GM11168 (cell line): Measurements from ENCODE around the gene DISP2.

Experiments used
- in situ Hi-C: fragments of 300-500 bp; cut with MboI; formaldehyde crosslinking; loops from one replicate; pipeline ENCODE4 v1.12.0; 2022; ENCODE audit warnings: low sequenced_read_pairs; ENCODE audit not compliant: unreplicated experiment

Gene DISP2

DNA sequence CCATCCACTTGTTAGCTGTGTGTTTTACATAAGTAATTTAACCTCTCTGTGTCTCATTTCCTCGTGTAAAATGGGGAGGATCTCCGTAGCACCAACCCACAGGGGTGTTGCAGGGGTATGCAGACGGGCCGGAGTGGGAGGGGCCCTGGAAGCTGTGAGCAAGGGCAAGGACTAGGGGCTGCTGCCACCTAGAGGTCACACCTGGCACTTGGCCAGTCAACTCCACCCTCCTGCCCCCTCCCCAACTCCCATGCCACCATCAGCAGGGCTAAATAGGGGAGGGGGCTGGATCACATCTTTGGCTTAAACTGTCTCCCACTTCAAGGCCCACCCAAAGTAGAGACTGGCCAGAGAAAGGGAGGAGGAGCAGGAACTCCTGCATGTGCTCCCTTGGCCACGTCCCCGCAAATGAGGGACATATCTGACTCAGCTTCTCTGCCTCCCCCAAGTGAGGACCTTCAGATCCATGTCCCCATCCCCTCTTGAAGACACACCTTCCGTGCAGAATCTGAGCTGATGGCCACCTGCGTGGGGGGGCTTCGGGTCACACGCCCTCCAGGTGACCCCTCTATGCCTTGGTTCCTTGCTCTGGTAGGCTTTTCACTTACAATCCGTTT, 19.9 kb upstream of the DISP2 start:
- in situ Hi-C loops, result loop anchor here (25.0 kb wide), 1 partner anchor 424 kb away; the partner anchor contains the start of genes C15orf62, GCHFR and RMDN3

DNA sequence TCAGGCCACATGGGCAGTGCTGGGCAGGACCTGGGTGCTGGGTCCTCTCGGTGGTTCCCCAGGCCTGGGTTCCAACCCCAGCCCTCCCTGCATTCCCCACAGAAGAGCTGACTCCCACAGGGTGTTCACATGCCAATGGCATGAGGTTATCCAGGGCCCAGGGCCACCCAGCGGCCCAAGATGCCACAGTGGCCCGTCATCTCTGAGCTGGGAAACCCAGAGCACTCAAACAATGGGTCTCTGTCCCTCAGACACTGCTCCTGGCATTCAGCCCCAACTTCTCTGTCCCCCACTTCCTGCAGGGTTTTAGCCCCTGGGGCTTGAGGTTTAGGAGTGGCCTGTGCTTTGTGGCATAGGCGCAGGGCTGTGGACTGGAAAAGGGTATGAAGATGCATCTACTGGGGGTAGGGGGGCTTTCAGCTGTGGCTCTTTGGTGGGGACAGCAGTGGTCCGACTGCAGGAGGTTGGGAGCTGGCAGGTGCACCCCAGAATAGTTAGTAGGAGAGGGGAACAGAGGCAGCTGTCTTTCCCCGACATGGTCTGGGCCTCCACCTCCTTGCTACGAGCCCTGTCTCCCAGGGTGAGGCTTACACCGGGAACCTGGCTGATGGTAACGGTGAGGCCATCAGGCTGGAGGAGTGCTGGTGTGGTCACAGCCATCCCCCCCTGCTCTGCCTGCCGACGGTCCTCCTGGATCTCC, 18.9 kb upstream of the DISP2 start:
- in situ Hi-C loops, result loop anchor here (25.0 kb wide), 1 partner anchor 423 kb away; the partner anchor contains the start of genes C15orf62, GCHFR and RMDN3

DNA sequence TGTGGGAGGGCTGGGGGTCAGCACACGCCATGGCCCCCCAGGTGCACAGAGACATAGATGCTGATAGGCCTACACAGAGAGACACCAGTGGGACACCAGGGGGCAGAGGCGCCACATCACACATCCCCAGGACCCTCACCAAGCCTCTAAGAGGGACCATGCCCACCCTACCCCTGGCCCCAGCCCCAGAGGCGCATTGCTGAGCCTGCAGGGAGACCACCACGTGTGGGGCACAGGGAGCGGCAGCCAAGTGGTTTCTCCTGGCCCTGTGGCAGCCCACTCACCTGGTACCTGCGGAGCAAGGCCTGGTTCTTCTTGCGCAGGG, 18.4 kb upstream of the DISP2 start:
- in situ Hi-C loops, result loop anchor here (25.0 kb wide), 1 partner anchor 423 kb away; the partner anchor contains the start of genes C15orf62, GCHFR and RMDN3

DNA sequence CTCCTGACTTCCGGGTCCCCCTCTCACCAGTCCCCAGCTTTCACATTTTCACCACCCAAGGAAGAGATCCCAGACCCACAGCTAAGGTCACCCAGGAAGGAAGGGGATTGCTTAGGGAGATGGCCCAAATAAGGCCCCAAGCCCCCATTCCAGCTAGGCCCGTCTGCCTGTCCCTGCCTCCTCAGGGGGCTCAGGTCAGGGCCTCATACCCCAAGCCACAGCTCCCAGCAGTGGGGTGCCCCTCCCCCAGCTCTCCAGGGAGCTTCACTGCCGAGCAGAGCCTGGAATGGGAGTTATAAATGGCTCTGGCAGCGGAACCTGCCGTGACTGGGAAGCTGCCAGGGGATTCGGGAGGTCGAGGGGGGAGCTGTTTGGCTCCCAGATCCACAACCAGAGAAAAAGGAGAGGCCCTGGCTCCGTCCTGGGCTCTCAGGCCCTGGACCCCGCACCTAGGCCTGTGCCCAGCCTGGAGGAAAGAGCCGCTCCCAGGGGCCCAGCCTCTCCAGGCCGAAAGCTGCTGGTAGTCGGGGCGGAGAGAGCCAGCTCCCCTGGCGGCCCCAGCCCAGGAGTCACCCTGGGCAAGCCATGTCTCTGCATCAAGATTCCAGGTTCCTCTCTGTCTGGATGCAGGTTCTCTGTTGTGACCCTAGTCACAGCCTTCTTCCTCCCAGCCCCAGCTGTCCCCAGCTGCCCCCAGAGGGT, 17.8 kb upstream of the DISP2 start:
- in situ Hi-C loops, result loop anchor here (25.0 kb wide), 1 partner anchor 422 kb away; the partner anchor contains the start of genes C15orf62, GCHFR and RMDN3

DNA sequence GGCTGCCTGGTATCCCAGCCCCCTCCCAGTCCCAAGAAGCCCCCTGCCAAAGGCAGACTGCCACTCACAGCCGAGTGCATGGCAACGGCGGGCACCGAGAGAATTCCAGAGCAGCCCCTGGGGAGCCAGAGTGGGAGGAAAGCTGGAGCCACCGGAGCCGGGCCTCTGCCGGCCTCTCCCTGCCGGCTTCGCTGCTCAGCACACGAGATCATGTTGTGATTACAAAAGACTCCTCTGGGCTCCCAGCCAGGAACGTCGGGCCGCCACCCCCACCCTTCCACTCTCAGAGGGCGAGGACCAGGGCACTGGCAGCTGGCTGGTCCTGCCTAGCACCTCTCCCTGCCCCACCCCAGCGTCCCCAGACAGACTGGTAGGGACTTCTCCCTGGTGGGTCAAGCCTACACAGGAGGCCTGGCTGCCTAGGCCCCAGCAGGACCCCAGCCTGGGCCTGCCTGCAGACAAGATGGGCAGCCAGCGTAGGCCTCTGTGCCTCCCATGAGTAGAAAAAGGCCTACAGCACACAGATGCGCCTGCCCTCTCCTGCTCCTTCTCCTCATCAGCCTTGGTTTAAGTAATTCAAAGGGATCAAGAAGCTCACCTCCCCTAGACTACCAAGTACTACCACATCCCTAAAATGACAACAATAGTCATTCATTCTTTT, 17.1 kb upstream of the DISP2 start, which contains the start of gene CCDC9B:
Gene CCDC9B (minus strand): TSS at position 200 of the 661 bp plus-strand sequence. CDS start 120 bp downstream, at position 80.
- in situ Hi-C loops, result loop anchor here (25.0 kb wide), 1 partner anchor 421 kb away; the partner anchor contains the start of genes C15orf62, GCHFR and RMDN3

DNA sequence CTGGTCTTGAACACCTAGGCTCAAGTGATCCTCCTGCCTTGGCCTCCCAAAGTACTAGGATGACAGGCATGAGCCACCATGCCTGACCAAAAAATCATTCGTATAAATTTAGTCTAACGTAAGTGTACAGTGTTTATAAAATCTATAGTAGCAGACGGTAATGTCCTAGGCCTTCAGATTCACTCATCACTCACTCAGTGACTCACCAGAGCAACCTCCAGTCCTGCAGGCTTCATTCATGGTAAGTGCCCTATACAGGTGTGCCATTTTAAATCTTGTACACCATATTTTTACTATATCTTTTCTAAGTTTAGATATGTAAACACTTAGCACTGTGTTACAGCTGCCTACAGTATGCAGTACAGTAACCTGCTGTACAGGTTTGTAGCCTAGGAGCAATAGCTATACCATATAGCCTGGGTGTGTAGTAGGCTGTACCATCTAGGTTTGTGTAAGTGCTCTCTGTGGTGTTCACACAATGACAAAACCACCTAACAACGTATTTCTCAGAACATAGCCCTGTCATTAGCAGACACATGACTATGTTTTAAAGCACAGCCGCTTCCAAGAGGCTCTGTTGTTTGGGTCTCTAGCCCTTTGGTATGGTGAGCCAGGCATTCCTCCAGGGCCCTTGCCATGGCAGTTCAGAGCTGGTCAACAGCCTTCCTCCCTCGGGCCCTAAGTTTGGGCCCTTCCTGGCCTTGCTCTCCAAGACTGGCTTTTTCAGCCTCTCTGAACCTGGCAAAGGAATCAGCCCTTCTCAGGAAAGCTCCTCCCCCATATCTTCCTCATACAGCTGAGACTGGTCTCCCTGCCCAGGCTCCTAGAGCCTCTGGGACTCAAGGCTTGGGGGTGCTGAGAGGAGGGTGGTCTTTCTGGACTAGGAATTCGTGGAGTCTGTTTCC, 15.4 kb upstream of the DISP2 start:
- in situ Hi-C loops, result loop anchor here (25.0 kb wide), 1 partner anchor 420 kb away; the partner anchor contains the start of genes C15orf62, GCHFR and RMDN3

DNA sequence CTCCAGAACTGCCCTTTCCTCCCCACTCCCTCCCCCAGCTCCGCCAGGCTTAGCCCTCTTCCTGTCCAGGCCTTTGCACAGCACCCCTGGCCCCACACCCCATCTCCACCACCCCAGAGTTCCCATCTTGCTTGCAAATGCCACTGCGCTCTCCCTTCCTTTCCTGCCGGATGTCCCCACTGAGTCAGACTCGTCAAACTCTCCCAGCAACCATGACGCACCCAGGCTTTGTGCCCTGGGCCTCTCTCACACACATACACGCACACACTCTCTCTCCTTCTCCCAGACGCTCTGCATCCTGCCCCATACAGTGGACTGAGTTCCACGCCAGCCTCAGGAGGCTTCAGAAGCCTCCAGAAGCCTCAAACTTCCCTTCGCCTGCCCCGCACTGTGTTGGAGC, 14.5 kb upstream of the DISP2 start:
- in situ Hi-C loops, result loop anchor here (25.0 kb wide), 1 partner anchor 419 kb away; the partner anchor contains the start of genes C15orf62, GCHFR and RMDN3

DNA sequence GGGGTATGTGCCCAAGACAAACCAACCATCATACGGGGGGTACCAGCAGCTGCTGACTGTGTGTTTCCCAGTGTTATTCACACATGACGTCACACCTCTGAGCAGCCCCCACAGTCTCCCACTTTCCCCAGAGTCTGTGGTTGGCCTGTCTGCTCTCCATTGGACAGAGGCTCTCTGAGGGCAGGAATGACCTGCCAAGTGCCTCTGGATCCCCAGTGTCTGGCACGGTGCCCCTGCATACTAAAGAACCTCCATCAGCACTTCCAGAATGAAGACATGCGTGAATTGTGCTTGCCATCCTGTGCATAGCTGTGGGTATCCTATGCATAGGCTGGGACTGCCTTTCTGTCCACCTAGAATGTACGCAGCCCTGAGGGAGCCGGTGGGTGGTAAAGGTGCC, 13.8 kb upstream of the DISP2 start:
- in situ Hi-C loops, result loop anchor here (25.0 kb wide), 1 partner anchor 418 kb away; the partner anchor contains the start of genes C15orf62, GCHFR and RMDN3

DNA sequence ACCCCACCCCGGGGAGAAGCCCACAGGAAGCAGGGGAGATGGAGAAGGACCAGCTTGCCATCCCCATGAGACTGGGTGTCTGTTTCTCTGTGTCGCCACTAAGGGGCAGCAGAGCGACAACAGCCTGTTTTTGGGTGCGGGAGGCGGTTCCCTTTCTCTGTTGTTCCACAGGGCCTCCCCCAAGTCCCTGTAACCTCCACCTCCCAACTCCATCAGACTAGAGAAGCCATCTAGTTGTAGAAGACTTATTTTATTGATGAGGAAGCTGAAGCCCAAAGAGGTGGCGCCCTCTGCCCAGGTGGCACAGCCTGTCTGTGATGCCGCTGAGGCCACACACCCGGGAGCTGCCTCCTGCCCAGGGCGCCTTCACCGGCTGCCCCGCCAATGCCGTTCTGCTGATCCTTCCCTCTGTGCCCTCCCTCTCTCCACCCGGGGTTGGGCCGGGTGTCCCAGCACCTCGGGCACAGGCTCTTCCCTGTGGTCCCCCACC, 13.3 kb upstream of the DISP2 start:
- in situ Hi-C loops, result loop anchor here (25.0 kb wide), 1 partner anchor 418 kb away; the partner anchor contains the start of genes C15orf62, GCHFR and RMDN3

DNA sequence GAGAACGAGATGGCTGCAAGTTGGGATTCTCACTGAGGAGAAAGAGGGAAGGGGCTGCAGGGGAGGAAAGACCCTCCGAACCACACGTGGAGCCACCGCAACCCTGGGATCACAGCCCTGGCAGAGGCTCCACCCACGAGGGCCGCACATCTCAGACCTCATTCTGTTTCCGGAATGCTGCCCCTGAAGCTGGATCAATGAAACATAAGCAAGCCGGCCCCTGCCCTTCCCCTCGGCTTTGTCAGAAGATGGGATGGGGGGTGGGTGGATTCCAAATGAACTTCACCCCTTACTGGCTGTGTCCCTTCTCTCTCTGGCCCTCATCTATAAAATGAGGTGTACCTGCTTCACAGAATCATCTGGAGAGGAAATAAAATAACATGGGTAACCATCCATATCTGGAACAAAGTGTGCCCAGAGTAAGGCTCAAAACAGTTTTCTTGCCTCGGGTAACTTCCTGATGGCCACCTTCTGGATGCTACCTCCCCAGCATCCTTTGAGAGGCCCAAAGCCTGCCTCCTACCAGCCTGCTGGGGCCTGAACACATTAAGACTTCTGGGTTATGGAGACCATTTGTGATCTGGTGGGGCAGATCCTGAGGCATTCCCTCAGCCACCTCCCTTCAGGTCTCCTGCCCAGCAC, 12.7 kb upstream of the DISP2 start:
- in situ Hi-C loops, result loop anchor here (25.0 kb wide), 1 partner anchor 417 kb away; the partner anchor contains the start of genes C15orf62, GCHFR and RMDN3

DNA sequence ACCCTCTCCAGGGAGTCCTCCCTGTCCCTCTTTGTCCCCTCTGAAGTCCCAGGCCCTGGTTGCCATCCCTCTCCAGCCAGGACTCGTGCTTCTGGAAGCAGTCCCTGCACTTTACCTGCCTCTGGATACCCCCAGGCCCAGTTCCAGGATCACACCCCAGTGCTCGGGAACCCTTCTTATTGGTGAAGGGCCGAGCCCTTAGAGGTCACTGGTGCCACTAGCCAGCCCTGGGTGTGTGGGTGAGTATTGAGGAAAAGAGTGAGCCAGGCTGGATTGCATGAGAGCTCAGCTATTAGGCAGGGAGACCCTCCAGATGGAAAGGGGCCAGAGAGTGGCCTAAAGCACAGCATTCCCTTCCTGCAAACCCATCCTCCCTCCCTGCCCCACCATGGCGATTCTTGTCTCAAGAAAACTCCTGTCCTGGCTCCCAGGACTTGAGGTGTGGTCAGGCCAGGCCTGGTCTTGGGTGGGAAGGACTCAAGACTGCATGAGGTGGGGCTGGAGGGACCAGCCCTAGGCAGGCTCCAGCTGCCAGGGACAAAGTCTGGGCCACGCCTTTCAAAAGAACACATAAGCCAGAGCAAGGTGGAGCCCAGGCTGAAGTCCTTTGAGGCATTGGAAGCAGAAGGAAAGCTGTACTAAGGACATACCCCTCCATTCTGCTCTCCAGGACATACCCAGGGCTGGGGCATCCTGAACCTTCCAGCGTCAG, 12.0 kb upstream of the DISP2 start:
- in situ Hi-C loops, result loop anchor here (25.0 kb wide), 1 partner anchor 416 kb away; the partner anchor contains the start of genes C15orf62, GCHFR and RMDN3

DNA sequence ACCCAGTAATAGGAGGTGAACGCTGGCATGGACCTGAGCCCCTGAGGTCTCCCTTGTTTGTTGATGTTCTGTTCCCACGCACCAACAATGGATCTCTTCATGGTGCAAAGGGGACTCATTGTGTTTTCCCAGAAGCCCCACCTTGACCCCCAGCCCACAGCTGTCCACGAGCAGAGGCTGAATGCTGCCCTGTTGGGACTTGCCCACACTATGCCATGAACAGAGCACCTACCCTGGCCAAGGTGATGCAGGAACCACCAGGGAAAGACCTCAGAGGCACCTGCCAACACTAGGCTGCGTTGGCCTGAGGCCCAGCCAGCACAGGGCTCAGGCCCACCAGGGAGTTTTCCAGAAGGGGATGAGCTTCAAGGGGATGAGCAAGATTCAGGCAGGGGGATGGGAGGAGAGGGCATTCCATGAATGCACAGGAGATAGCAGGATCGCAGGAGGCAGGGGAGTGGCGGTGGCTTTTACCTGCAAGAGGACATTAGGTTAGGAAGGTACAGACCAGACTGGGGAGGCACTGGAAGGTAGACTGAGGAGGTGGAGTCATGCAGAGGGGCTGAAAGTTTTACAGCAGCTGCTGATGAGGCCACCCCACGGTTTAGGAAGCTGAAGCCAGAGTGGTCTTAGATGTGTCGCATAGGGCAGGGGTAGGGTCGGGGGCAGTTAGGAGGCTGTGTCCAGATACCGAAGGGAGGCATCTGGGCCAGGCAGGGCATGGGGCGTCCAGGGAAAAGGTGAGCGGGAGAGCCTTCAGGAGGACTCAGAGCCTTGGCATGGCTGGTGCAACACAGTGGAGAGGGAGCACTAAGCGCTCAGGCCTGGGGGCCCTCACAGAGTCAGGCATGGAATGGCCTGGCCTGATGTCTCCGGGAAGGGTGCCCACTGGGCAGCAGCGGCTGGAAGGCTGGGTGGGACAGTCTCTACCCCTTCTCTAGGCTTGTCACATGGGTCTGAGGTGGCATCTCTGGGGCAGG, 11.2 kb upstream of the DISP2 start:
- in situ Hi-C loops, result loop anchor here (25.0 kb wide), 1 partner anchor 415 kb away; the partner anchor contains the start of genes C15orf62, GCHFR and RMDN3

DNA sequence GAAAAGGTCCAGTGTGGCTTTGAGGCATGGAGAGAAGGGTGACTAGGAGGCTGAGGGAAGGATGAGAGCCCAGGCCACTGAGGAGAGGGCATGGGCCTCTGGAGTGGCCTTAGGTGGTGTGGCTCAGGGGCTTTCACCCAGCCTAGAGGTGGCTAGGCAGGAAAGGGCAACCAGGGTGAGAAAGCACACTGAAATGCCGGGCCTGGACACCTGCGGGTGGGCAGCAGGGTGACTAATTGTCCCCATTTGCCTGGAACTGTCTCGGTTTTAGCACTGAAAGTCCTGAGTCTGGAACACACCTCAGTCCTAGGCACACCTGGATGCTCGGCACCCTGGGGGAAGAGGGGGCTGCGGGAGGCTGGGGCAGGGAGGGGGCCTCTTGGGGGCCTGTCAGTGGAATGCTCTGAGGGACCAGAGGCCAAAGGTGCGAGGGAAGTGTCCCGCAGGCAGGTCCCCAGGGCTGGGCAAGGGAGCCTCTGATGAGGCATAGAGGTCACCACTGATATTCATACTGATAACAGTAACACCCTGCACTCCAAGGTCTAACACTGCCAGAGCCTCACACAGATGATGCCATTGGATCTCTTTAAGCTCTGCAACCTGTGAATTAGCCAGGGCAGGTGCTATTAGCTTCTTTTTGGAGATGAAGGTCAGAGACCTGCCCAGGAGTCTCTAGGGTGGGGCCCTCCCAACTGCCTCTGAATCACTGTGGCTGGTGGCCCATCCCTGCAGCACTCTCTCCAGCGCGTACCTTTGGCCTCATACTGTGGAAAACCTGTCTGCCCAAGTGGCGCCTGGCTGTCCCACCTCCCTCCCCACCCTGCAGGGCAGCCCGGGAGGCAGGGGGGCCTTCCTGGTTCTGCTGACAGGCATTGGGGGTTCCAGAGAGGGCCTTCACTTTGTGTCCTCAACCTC, 10.2 kb upstream of the DISP2 start:
- in situ Hi-C loops, result loop anchor here (25.0 kb wide), 1 partner anchor 414 kb away; the partner anchor contains the start of genes C15orf62, GCHFR and RMDN3

DNA sequence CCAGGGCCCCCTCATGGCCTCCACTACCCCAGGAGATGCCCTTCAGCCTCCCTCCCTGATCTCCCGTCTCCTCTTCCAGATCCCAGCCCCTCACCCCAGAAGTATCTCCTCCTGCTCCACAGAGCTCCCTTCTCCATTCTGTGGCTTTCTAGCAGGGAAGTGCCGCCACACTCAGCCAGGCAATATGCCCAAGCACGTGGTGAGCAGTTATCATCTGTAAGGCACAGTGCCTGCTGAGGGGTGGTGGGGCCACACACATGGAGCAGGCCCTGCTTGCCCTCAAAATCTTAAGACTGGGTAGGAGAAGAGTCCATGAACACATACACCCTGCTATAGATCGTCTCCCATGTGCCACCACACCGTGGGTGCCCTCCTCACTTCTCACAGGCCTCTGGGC, 9.5 kb upstream of the DISP2 start:
- in situ Hi-C loops, result loop anchor here (25.0 kb wide), 1 partner anchor 414 kb away; the partner anchor contains the start of genes C15orf62, GCHFR and RMDN3

DNA sequence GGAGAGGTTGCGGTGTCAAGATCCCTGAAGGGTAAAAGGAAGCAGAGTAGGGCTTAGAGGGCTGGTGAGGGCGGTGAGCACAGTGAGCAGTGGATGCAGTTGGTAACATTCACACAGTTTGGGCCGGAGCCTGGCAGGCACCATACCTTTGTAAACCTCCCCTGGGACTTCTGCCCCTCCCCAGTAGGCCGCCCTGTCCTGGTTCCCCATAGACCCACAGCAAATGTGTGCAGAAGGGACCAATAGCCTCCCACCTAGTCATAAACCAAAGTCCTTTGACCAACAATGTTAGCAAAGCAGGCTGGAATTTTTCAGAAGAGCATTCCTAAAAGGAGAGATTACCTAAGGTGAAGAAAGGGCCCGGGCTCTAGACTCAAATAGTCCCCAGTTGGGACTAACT, 8.9 kb upstream of the DISP2 start:
- in situ Hi-C loops, result loop anchor here (25.0 kb wide), 1 partner anchor 413 kb away; the partner anchor contains the start of genes C15orf62, GCHFR and RMDN3
